ENCODE data around the gene CUL1.
A peak's percentile ranks its signal among the peaks of the same experiment; 100 is the strongest.
"Not testable (repeated sequence)": the region's sequence is repeated elsewhere in the genome, so short reads cannot be mapped to it uniquely, and the experiment has no call there.

- TF ChIP-seq CTCF (conservative IDR thresholded peaks at IDR 0.05; ENCODE audit: low read length): 0 out of 2 replicates have a peak, but pooled peaks have one; percentile 31
- TF ChIP-seq EZH2phosphoT487 (IDR thresholded peaks at IDR 0.05; ENCODE audit: borderline replicate concordance, low read depth, low read length): not testable (repeated sequence)
Measured at GRCh38 chr7:148703671-148703962, 4.9 kb downstream of the CUL1 start.

Data from OCI-LY7 (cell line).